Aorta (tissue), 5 donors: ENCODE results near the gene BCKDHA. TPM values are rescaled to one million over a fixed set of nuclear protein-coding genes. Genes with fewer than 3 reads are reported as not detected.

Experiments used
- ATAC-seq: fragments of 200-7000 bp; cut with Tn5 transposase; one replicate; pipeline ENCODE4 v1.9.1; 2022; ENCODE audit warnings: moderate library complexity; ENCODE audit not compliant: low FRiP score
- DNase-seq, 2 donors: peaks; one replicate each; pipeline ENCODE4 v3.0.0-alpha.2; 2020
- H3K27ac ChIP-seq, 2 donors: one replicate each; pipeline ENCODE4 v1.5.1; 2013; ENCODE audit warnings: low read length in 2 of 2, mild to moderate bottlenecking in 2 of 2, moderate library complexity in 2 of 2, control low read depth in 1 of 2, inconsistent platforms in 1 of 2, low read depth in 1 of 2
- H3K27me3 ChIP-seq, 2 donors: one replicate each; pipeline ENCODE4 v1.6.1; 2013; ENCODE audit warnings: control low read depth in 1 of 2, low read length in 1 of 2, mild to moderate bottlenecking in 1 of 2, moderate library complexity in 1 of 2; ENCODE audit not compliant: insufficient read depth in 2 of 2, control insufficient read depth in 1 of 2
- H3K36me3 ChIP-seq, 2 donors: one replicate each; pipeline ENCODE4 v1.6.1; 2013; ENCODE audit warnings: control low read depth in 1 of 2, low read length in 1 of 2, mild to moderate bottlenecking in 1 of 2; ENCODE audit not compliant: insufficient read depth in 2 of 2, control insufficient read depth in 1 of 2
- H3K4me1 ChIP-seq, 2 donors: one replicate each; pipeline ENCODE4 v1.6.1; 2013; ENCODE audit warnings: low read length in 2 of 2, control low read depth in 1 of 2, mild to moderate bottlenecking in 1 of 2, moderate library complexity in 1 of 2; ENCODE audit not compliant: insufficient read depth in 2 of 2, control insufficient read depth in 1 of 2
- H3K4me3 ChIP-seq, 2 donors: one replicate each; pipeline ENCODE4 v1.5.1; 2013; ENCODE audit warnings: low read length in 2 of 2, control low read depth in 1 of 2, mild to moderate bottlenecking in 1 of 2
- H3K9me3 ChIP-seq: one replicate; pipeline ENCODE4 v1.6.1; 2013; ENCODE audit warnings: mild to moderate bottlenecking, low read length; ENCODE audit not compliant: control insufficient read depth
- WGBS, 2 donors: extraction: QIAGEN DNeasy Blood & Tissue Kit; methylation state at CpG; one replicate each; pipeline ENCODE4 v1.1.7; 2013; 5-methylcytosine and 5-hydroxymethylcytosine counted together
- intact Hi-C, 2 donors: fragments of 100-400 bp; cut with DNase I; formaldehyde crosslinking; loops; one replicate each; pipeline versions ENCODE4 v1.14.2 to v1.15.0; 2022
- polyA plus RNA-seq, 2 donors: library from polyadenylated mRNA; stranded (reverse); fragments of 200-250 nt; gene quantifications; one replicate each; pipeline ENCODE4 v1.2.3, GENCODE V29; 2013
- total RNA-seq, 2 donors: library from RNA; stranded (reverse); fragmentation: NEBNext Ultra II Directional; extraction: Animal tissue kit (Norgen Biotek cat#: 25700); gene quantifications; one replicate each; pipeline ENCODE4 v1.2.1, GENCODE V29; 2021
- donor health status: healthy with polysubstance abuse.
- donor health status: Bipolar disorder and iron deficiency.
- donor health status: DM: no; HTN: no; CAD: no.
- donor health status: DM: no; HTN: no; CAD: no.
- donor health status: DM: yes; HTN: yes; CAD: no.

The BCKDHA gene
- total and polyA plus RNA-seq, 4 donors: 11.1 to 50.6 (median 13.4) TPM

GRCh38 chr19:41354343-41354953 is 43.2 kb upstream of the BCKDHA start:
- DNase-seq: peak; percentile 60 to 83
- Histone ChIP-seq H3K9me3 (no peaks in the 10 kb centered on the region), H3K27ac (no peak overlapping the region), H3K36me3 (no peaks in the 10 kb centered on the region), H3K4me1 (no peaks in the 10 kb centered on the region), H3K27me3 (no peaks in the 10 kb centered on the region), H3K4me3 (no peak overlapping the region)
- ATAC-seq: no peak
- intact Hi-C loops: loop anchor here in 1 of 2 donors (5.0 kb wide), 2 partner anchors 42 to 73 kb away; partner anchors contain the start of genes B3GNT8 and CCDC97
- WGBS, 2 donors: 90 to 91% methylated on average over 23 of the region's 23 CpGs

- no peak overlapping the region for H3K27ac ChIP-seq
- 88 to 90% methylated on average over 1 of the region's 1 CpG for WGBS, 2 donors
- H3K36me3 ChIP-seq: no peaks in the 10 kb centered on the region
- ATAC-seq (no peak), DNase-seq (no peak)
- no peaks in the 10 kb centered on the region for H3K4me1 ChIP-seq
- no peaks in the 10 kb centered on the region for H3K9me3 ChIP-seq
- H3K4me3 ChIP-seq: no peak overlapping the region
- intact Hi-C loops: loop anchor here in 1 of 2 donors (5.0 kb wide), 1 partner anchor 33 kb away; no protein-coding TSS in a partner anchor
- no peaks in the 10 kb centered on the region for H3K27me3 ChIP-seq
Measured at GRCh38 chr19:41355035-41355434, 42.6 kb upstream of the BCKDHA start.

GRCh38 chr19:41355802-41356201 is 41.8 kb upstream of the BCKDHA start:
- Histone ChIP-seq H3K36me3 (no peaks in the 10 kb centered on the region), H3K4me1 (no peaks in the 10 kb centered on the region), H3K9me3 (no peaks in the 10 kb centered on the region), H3K27ac (no peak overlapping the region), H3K27me3 (no peaks in the 10 kb centered on the region), H3K4me3 (no peak overlapping the region)
- intact Hi-C loops: loop anchor here in 1 of 2 donors (5.0 kb wide), 1 partner anchor 34 kb away; no protein-coding TSS in a partner anchor
- DNase-seq (no peak), ATAC-seq (no peak)
- 69 to 71% methylated on average over 3 of the region's 3 CpGs for WGBS, 2 donors

- no peak for ATAC-seq
- intact Hi-C loops: loop anchor here in 1 of 2 donors (5.0 kb wide), 1 partner anchor 35 kb away; no protein-coding TSS in a partner anchor
Measured at GRCh38 chr19:41356984-41357739, 40.5 kb upstream of the BCKDHA start.

GRCh38 chr19:41357746-41358145 is 39.9 kb upstream of the BCKDHA start:
- WGBS, 2 donors: 89 to 91% methylated on average over 13 of the region's 13 CpGs
- intact Hi-C loops: loop anchor here in 1 of 2 donors (5.0 kb wide), 1 partner anchor 35 kb away; no protein-coding TSS in a partner anchor

More at GRCh38 chr19:41356984-41357739, 40.5 kb upstream of the BCKDHA start:
- Histone ChIP-seq H3K9me3 (no peaks in the 10 kb centered on the region), H3K36me3 (no peaks in the 10 kb centered on the region), H3K27me3 (no peaks in the 10 kb centered on the region), H3K27ac (no peak overlapping the region), H3K4me3 (no peak overlapping the region), H3K4me1 (no peaks in the 10 kb centered on the region)
- WGBS, 2 donors: 85 to 87% methylated on average over 11 of the region's 11 CpGs
- no peak for DNase-seq

GRCh38 chr19:41359741-41360140 is 37.9 kb upstream of the BCKDHA start:
- H3K4me3 ChIP-seq: no peak overlapping the region
- H3K9me3 ChIP-seq: no peaks in the 10 kb centered on the region
- no peaks in the 10 kb centered on the region for H3K4me1 ChIP-seq
- H3K36me3 ChIP-seq: no peaks in the 10 kb centered on the region
- H3K27ac ChIP-seq: no peak overlapping the region
- 92 to 100% methylated on average over 1 of the region's 1 CpG for WGBS, 2 donors
- no peaks in the 10 kb centered on the region for H3K27me3 ChIP-seq
- ATAC-seq (no peak), DNase-seq (no peak)
- intact Hi-C loops: loop anchor here in 1 of 2 donors (5.0 kb wide), 1 partner anchor 37 kb away; no protein-coding TSS in a partner anchor

More at GRCh38 chr19:41357746-41358145, 39.9 kb upstream of the BCKDHA start:
- Histone ChIP-seq H3K9me3 (no peaks in the 10 kb centered on the region), H3K27me3 (no peaks in the 10 kb centered on the region), H3K4me3 (no peak overlapping the region), H3K4me1 (no peaks in the 10 kb centered on the region), H3K27ac (no peak overlapping the region), H3K36me3 (no peaks in the 10 kb centered on the region)
- ATAC-seq (no peak), DNase-seq (no peak)

- Histone ChIP-seq H3K4me3 (no peak overlapping the region), H3K36me3 (no peaks in the 10 kb centered on the region), H3K27me3 (no peaks in the 10 kb centered on the region), H3K4me1 (no peaks in the 10 kb centered on the region), H3K9me3 (no peaks in the 10 kb centered on the region), H3K27ac (no peak overlapping the region)
- DNase-seq: no peak
- WGBS, 2 donors: 90 to 91% methylated on average over 10 of the region's 10 CpGs
- no peak for ATAC-seq
- intact Hi-C loops: no loop called here
Measured at GRCh38 chr19:41362143-41362847, 35.3 kb upstream of the BCKDHA start.

- ATAC-seq: no peak
Measured at GRCh38 chr19:41363371-41363752, 34.3 kb upstream of the BCKDHA start.

More at GRCh38 chr19:41363371-41363752, 34.3 kb upstream of the BCKDHA start:
- Histone ChIP-seq H3K4me1 (no peaks in the 10 kb centered on the region), H3K4me3 (peak overlapping the region in 1 of 2 donors; percentile 18), H3K9me3 (no peaks in the 10 kb centered on the region), H3K36me3 (no peaks in the 10 kb centered on the region), H3K27me3 (no peaks in the 10 kb centered on the region), H3K27ac (peak overlapping the region in 1 of 2 donors; percentile 41)
- WGBS, 2 donors: 44 to 49% methylated on average over 6 of the region's 6 CpGs
- intact Hi-C loops: no loop called here
- DNase-seq: no peak
